HG03571 (cell line): ENCODE results near the gene RASGRP4.
"Not testable (repeated sequence)": the region's sequence is repeated elsewhere in the genome, so short reads cannot be mapped to it uniquely, and the experiment has no call there.

Experiments used
- ATAC-seq: cut with Tn5 transposase; IDR thresholded peaks from one replicate; pipeline ENCODE4 v1.9.1; 2021; ENCODE audit not compliant: unreplicated experiment

The RASGRP4 gene

DNA sequence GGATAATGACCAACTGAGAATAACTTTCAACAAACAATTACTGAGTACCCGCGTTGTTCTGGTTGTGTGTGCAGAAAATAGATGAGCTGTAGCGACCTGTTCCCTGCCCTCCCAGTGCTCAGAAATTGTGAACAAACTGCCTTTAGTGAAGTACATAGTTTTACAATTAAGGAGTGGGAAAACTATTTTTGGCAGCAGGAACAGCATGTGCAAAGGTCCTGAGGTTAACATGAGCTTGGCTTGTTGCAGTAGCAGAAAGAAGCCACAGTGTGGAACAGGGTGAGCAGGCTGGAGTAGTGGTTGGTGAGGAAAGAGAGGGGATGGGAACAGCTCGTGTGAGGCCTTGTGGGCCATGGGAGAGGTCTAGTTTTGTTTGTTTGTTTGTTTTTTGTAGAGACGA, 23.5 kb upstream of the RASGRP4 start:
- ATAC-seq = no peak

DNA sequence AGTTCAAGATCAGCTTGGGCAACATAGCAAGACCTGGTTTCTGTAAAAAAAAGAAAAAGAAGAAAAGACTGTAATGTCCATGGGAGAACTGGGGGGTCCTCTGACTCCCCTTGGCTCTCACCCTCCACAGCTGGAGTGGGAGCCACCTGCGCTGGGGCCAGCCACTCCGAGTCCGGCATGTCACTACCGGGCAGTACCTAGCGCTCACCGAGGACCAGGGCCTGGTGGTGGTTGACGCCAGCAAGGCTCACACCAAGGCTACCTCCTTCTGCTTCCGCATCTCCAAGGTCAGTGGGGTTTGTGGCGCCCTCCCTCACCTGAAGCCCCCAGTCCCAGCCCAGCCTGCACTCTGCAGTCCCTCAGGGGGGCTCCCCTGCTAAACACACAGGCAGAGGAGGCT, 22.2 kb upstream of the RASGRP4 start:
- ATAC-seq = no peak

DNA sequence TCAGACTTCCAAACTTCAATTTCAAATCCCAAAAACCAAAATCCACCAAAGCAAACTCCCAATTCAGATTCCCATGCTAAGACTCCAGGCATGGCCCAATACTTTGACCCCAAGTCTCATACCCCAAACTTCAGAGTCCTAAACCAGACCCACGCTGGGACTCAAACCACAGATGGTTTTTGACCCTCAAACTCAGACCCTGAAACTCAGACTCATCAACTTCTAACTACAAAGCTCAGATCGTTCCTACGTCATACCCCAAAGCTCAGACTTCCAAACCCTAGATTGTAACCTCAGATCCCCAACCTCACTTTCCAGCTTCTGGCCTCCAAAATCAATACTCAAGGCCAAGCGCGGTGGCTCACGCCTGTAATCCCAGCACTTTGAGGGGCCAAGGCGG, 19.3 kb upstream of the RASGRP4 start:
- ATAC-seq = no peak

DNA sequence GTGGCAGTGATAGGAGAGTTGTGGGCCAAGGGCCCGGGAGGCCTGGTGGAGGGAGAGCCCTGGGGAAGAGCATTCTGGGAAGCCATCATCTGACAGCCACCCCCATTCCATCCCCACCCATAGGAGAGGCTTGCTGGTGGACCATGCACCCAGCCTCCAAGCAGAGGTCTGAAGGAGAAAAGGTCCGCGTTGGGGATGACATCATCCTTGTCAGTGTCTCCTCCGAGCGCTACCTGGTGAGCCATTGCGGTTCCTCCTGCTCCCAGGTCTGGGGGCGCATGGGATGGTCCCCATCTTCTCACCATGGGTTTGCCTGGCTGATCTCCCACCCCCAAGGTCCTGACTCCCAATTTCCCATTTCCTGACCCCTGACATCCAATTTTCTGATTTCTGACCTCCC, 18.0 kb upstream of the RASGRP4 start:
- no peak for ATAC-seq

DNA sequence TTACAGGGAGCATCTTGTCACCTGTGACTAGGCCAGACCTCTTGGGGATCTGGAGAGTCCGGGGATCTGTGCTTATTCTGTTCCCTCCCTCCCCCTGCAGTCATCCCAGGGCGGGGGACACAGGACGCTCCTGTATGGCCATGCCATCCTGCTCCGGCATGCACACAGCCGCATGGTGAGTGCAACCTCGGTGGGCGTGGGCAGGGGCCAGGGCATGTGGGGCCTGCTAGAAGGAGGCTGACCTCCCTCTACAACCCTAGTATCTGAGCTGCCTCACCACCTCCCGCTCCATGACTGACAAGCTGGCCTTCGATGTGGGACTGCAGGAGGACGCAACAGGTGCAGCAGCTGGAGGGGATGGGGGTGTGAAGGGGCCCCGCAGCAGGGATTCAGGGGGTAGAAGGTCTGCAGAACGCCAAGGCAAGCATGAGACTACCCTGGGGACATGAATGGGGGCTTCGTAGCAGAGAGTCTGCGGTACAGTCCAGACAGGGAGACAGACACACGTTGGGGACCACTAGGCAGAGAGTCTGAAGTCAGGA, 17.5 kb upstream of the RASGRP4 start:
- ATAC-seq = no peak

DNA sequence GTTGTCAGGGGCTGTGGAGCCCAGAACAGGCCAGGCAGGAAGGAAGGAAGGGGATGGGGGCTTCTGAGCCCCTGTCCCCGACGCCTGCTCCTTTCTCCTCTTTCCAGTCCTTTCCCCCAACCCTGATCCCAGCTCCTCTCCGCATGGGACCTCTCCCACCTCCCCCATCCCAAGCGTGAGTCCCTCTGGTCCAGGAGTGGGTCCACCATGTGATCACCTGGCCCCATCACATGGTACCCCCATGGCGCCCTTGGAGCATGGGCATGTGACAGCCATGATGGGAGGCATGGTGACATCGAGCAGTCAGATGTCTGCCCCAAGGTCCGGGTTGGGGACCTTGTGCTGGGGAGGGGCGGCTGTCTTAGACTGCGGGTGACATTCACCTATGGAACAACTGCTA, 16.7 kb upstream of the RASGRP4 start:
- ATAC-seq = no peak

DNA sequence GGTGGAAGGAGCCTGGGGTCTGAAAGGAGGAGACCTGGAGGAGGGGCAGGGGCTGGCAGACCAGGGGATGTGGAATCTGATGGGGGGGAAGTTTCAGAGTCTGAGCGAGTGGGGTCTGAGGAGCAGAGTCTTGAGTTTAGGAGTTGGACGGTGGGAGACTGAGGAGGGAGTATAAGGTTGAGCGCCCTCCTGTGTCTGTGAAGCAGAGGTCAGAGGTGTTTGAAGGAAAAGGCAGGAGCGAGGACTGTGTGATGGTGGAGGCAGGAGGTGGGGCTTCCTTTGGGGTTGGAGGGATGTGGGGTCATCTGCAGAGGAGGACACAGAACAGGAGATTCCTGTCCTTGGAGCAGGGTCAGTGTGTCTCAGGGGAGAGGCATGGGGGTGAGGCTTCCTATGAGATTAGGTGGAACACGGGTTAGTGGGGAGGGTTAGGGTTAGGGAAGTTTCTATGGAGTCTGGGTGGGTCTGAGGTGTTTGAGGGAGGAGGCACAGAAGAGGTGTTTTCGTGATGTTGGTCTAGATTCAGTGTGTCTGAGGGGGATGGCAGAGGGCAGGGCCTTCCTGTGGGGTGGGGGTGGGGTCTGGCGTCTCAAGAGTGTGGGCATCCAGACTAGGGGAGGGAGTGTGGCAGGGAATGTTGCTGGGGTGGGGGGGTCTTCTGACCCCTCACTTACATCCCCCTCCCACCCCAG, 15.8 kb upstream of the RASGRP4 start:
- ATAC-seq = no peak

DNA sequence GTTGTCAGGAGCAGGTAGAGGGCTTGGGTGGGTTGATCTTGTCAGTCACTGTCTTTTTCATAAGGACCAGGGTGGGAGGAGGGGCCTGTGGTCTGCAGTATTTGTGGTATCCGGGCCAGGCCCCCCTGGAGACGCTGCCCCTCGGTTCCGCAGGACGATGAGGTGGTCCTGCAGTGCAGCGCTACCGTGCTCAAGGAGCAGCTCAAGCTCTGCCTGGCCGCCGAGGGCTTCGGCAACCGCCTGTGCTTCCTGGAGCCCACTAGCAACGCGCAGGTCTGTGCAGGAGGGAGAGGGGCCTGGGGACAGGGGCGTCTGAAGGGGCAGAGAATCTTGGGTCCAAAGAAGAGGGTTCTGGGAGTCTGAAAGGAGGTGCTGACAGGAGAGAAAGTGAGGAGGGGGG, 14.6 kb upstream of the RASGRP4 start:
- no peak for ATAC-seq

DNA sequence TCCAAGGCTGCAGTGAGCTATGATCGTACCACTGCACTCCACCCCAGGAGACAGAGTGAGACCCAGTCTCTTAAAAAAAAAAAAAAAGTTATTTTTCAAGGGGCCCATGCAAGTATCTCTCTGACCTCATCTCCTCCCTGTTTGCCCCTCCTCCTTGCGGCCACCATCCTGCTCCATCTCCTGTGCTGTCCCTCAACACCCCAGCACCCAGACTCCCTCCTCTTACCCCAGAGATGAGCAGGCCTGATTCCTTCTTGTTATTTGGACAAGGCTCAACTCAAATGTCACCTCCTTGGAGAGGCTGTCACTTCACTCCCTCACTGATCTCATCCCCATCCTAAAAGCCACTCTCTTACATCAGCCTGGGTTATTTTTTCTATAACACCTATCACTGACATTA, 11.9 kb upstream of the RASGRP4 start:
- ATAC-seq = no peak

DNA sequence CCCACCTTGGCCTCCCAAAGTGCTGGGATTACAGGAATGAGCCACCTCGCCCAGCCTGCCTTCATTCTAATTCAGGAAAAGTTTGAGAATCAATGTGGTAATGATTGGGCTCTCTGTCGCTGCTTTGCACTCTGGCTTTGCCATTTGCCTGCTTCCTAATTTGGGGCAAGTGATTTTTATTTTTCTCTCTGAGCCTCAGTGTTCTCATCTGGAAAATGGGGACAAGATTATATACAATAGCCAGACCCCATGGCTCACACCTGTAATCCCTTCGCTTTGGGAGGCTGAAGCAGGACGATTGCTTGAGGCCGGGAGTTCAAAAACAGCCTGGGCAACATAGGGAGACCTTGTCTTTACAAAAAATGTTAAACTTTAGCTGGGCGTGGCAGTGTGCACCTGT, 11.3 kb upstream of the RASGRP4 start:
- ATAC-seq = no peak

DNA sequence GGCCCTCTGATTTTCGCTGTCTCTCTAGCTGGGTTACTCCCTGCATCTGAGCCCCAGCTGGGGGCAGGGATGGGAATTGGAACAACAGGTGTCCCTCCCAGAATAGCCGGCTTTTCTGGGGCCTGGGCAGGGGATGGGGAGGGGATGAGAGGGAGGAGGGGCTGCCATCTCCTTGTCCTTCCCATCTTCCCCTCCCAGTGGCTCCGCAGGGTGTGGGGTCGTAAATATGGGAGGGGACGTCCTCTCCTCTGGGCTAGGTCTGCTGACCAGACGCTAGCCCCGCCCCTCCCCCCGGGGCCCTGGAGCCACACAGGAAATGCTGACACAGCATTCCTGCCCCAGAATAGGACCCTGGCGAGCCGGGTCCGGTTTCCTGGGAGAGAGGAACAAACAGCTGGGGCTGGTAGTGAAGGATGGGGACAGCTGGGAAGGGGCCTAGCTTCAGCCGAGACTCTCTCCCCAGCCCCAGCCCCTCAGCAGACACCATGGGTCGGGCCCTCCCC, 8.6 kb upstream of the RASGRP4 start:
- ATAC-seq = no peak

DNA sequence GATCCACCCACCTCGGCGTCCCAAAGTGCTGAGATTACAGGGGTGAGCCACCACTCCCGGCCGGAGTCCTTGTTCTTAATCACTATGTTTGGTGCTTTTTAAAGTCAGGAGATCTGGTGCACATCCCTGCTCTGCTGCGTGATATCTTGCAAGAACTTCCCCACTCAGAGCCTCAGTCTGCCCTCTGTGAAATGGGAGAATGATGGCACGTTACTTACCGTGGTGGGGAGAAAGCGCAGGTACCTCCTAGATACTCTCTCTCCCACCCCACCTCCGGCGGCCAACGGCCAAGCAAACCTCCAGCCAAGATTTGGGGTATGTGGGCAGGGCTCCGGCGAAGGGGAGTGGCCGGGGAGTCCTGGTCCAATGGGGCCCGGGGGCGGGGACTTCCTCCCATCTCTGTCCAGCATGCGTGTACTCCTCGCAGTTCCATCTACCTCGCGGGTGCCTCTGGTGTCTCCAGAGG, 7.3 kb upstream of the RASGRP4 start, which contains the start of gene RYR1:
TSS of gene RYR1 (plus strand) at position 424 of the 466 bp plus-strand sequence. CDS start 139 bp downstream, outside the sequence.
- no peak for ATAC-seq

DNA sequence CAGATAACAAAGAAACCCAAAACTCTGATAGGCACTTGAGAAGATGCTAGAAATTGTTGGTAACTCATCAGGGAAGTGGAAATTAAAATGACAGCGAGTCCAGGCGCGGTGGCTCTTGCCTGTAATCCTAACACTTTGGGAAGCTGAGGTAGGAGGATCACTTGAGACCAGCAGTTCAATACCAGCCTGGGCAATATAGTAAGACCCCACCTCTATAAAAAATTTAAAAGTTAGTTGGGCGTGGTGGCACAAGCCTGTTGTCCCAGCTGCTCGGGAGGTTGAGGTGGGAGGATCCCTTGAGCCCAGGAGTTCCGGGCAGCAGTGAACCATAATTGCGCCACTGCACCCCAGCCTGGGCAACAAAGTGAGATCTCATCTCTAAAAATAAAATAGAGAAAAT, 4.9 kb upstream of the RASGRP4 start:
- no peak for ATAC-seq

DNA sequence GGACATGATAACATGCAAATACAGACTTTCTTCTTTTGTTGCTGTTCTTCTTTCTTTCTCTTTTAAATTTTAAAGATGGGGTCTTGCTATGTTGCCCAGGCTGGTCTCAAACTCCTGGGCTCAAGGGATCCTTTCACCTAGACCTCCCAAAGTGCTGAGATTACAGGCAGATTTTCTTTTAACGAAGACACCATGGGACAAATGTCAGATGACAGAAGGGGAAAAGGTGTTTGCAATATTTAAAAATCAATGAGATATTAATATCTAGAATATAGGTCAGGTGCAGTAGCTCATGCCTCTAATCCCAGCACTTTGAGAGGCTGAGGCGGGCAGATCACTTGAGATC, 3.8 kb upstream of the RASGRP4 start:
- ATAC-seq = no peak

DNA sequence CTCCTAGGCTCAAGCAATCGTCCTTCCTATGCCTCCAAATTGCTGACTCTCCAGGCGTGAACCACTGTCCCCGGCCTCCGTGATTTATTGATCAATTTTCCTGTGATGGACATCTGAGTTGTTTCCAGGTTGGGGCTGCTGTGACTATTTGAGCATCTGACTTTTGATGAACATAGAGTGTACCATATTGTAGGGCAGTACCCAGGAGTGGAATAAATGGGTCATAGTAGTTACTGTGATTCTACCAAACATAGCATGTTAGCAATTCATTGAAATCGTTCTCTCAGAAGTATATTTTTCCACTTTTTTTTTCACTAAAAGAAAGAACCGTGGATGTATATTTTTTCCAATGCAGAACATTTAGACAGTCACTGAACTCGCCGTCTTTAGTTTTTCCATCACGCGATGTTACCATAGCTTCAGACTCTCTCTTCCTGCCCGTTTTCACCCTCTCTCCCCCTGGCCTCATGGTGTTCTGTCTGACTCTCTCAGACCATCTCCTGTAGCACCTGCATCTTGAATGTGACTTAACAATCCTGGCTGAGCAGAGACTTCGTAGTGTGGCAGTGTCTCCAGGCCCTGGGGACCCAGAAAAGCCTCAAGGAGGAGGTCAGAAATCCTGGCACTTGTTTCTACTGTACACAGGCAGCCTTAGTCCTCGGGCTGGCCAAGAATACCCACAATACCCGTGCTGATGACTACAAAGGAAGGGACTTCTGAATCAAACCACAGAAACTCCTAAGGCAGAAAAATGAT, 3.2 kb upstream of the RASGRP4 start:
- no peak for ATAC-seq

DNA sequence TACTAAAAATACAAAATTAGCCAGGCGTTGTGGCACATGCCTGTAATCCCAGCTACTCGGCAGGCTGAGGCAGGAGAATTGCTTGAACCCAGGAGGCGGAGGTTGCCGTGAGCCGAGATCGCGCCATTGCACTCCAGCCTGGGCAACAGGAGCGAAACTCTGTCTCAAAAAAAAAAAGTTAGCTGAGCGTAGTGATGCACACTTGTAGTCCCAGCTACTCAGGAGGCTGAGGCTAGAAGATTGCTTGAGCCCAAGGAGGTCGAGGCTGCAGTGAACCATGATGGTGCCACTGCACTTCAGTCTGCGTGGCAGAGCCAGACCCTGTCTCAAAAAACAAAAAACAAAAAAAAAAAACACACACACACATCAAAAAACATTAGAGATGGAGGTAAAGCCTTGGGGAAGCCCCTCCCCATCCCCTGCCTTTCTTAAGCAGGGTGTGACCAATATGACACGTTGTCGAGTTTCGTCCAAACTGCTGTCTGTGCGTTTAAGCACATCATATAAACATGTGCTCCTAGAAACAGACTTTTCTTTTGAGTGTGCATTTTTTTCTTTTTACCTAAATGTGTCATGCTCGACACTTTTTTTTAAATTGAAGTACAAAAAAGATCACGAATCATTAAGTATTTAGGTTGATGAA, 1.1 kb upstream of the RASGRP4 start:
- not testable (repeated sequence) for ATAC-seq

DNA sequence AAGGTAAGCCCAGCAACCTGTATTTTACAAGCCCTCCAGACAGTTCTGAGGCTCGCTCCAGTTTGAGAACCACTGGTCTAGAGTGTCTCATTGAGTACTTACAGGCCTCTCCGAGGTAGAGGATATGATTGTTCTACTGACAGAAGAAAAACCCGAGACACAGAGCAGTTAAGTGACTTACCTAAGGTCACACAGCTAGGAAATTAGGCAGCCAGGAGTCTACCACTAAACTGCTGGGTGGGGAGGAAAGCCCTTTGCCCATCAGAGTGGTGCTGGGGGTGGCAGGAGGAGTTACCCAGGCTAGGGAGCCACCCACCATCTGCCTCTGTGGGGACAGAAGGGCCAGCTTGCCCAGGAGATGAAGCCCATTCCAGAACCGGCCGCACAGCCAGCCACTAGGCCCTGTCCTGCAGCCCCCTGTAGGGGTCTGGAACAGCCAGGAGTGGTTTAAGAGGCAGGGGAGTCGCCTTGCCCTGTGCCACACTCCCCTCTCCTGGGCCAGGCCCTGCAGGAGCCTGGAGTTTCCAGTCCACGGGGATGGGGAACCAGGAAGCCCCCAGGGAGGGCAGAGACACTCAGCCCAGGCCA, 703 bp downstream of the RASGRP4 start:
- ATAC-seq = no peak

DNA sequence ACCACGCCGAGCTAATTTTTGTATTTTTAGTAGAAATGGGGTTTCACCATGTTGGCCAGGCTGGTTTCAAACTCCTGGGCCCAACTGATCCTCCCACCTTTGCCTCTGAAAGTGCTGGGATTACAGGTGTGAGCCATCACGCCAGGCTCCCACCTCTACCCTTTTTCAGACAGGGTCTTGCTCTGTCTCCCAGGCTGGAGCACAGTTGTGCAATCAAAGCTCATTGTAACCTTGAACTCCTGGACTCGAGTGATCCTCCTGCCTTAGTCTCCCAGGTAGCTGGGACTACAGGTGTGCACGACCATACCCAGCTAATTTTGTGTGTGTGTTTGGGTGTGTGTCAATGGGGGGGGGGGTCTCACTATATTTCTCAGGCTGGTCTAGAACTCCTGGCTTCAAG, 1.7 kb downstream of the RASGRP4 start:
- ATAC-seq = no peak

DNA sequence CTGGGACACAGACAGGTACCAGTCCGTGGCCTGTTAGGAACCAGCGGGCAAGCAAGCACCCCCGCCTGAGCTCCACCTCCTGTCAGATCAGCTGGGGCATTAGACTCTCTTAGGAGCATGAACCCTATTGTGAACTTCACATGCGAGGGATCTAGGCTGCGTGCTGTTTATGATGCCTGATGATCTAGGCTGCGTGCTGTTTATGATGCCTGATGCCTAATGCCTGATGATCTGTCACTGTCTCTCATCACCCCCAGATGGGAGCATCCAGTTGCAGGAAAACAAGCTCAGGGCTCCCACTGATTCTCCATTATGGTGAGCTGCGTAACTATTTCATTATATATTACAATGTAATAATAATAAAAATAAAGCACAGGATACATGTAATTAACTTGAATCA, 3.6 kb downstream of the RASGRP4 start:
- ATAC-seq = no peak

DNA sequence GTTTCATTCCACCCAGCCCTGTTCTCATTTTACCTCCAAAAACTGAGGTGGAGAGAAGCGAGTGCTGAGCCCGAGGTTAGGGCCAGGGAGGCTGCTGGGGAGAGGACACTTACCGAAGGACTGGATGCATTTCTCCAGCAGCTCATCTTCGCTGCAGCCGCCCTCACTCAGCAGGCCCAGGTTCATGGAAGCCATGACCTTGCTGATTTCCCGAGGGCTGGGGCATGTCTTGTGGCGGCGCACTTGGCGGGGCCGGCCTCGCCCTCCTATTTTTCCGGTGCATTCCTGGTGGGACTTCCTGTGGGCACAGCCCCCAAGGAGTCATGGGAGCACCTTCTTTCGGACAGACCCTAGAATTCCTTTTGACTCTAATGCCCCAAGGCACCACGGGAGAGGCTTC, 4.2 kb downstream of the RASGRP4 start:
- no peak for ATAC-seq

DNA sequence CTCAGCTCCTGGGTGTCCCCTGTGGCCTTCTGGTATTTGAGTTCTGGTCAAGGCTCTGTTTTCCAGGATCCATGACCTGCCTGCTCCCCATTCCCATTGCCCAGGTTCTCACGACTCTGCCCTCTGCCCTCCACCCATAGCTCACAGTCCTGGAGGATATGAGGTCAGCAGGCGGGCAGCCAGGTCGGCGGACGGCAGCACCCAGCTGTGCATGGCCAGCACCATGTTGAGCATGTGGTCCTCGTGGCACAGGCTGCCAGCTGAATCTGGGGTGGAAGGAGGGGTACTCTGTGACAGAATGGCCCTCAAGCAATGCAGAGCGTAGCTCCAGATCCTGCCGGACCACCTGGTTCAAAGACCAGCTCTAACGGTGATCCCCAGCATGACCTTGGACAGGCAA, 5.1 kb downstream of the RASGRP4 start:
- no peak for ATAC-seq
